Adrenal gland (tissue), 5 donors: ENCODE data around the gene ETF1.

Experiments
- CTCF ChIP-seq, 6 experiments: fragments of 450-650 bp in 4 of 6; fragments of 200-600 bp in 2 of 6; sonication (generic) in 1 of 6; IDR thresholded peaks; 1 replicate in 5 of 6; 2 replicates in 1 of 6; pipeline versions ENCODE4 v1.5.1 to v1.8.0; 2016 to 2021; ENCODE audit warnings: antibody characterized with exemption in 6 of 6, mild to moderate bottlenecking in 2 of 6, moderate library complexity in 1 of 6
- POLR2A ChIP-seq, 2 donors: fragments of 450-650 bp; IDR thresholded peaks; one replicate each; pipeline ENCODE4 v1.6.1; 2017; ENCODE audit warnings: antibody characterized with exemption in 2 of 2, mild to moderate bottlenecking in 2 of 2, moderate library complexity in 1 of 2
- donor health status: DM: no; HTN: no; CAD: no.

GRCh38 chr5:138514021-138514420, 29.0 kb downstream of the ETF1 start:
- TF ChIP-seq CTCF (IDR thresholded peaks at IDR 0.05) (no peak), POLR2A (IDR thresholded peaks at IDR 0.05) (no peak)
